HEK293 (cell line): Measurements from ENCODE around the gene SH3TC1.

Experiments used
- CTCF ChIP-seq: fragments of 450-650 bp; formaldehyde crosslinking; IDR thresholded peaks from 2 replicates; pipeline ENCODE4 v1.5.1; 2016; ENCODE audit warnings: missing biosample characterization, missing genetic modification characterization
- KLF16 ChIP-seq: fragments of 450-650 bp; formaldehyde crosslinking; IDR thresholded peaks from 2 replicates; pipeline ENCODE4 v1.5.1; 2017; ENCODE audit warnings: missing biosample characterization, missing genetic modification characterization
- YY1 ChIP-seq: fragments of 450-650 bp; formaldehyde crosslinking; IDR thresholded peaks from 2 replicates; pipeline ENCODE4 v1.5.1; 2018; ENCODE audit warnings: missing biosample characterization, missing genetic modification characterization
- ZBTB17 ChIP-seq: fragments of 450-650 bp; formaldehyde crosslinking; IDR thresholded peaks from 2 replicates; pipeline ENCODE4 v1.5.1; 2016; ENCODE audit warnings: missing biosample characterization, missing genetic modification characterization
- ZBTB7A ChIP-seq: fragments of 450-650 bp; formaldehyde crosslinking; IDR thresholded peaks from 2 replicates; pipeline ENCODE4 v1.5.1; 2016; ENCODE audit warnings: low read depth, missing biosample characterization, missing genetic modification characterization
- ZNF133 ChIP-seq: fragments of 450-650 bp; formaldehyde crosslinking; IDR thresholded peaks from 2 replicates; pipeline ENCODE4 v1.5.1; 2016; ENCODE audit warnings: missing biosample characterization, missing genetic modification characterization
- ZNF354C ChIP-seq: fragments of 450-650 bp; formaldehyde crosslinking; IDR thresholded peaks from 2 replicates; pipeline ENCODE4 v1.5.1; 2016; ENCODE audit warnings: missing biosample characterization, missing genetic modification characterization, low read depth, borderline replicate concordance
- ZNF416 ChIP-seq: fragments of 450-650 bp; formaldehyde crosslinking; IDR thresholded peaks from 2 replicates; pipeline ENCODE4 v1.5.1; 2016; ENCODE audit warnings: missing biosample characterization, missing genetic modification characterization
- ZNF501 ChIP-seq: fragments of 450-650 bp; formaldehyde crosslinking; IDR thresholded peaks from 2 replicates; pipeline ENCODE4 v1.5.1; 2016; ENCODE audit warnings: missing biosample characterization, missing genetic modification characterization
- ZNF785 ChIP-seq: fragments of 450-650 bp; formaldehyde crosslinking; IDR thresholded peaks from 2 replicates; pipeline ENCODE4 v1.5.1; 2016; ENCODE audit warnings: missing biosample characterization, missing genetic modification characterization
- TF ChIP-seq, protein P1 (sequence below): fragments of 450-650 bp; formaldehyde crosslinking; IDR thresholded peaks from 2 replicates; pipeline ENCODE4 v1.5.1; 2016; ENCODE audit warnings: missing biosample characterization, missing genetic modification characterization

GRCh38 chr4:8184061-8184460 lies 15.0 kb upstream of the SH3TC1 start:
- no peak for TF ChIP-seq CTCF
- no peak for TF ChIP-seq ZBTB7A
- no peak for TF ChIP-seq ZBTB17
- TF ChIP-seq ZNF416 = no peak
- TF ChIP-seq, protein P1, sequence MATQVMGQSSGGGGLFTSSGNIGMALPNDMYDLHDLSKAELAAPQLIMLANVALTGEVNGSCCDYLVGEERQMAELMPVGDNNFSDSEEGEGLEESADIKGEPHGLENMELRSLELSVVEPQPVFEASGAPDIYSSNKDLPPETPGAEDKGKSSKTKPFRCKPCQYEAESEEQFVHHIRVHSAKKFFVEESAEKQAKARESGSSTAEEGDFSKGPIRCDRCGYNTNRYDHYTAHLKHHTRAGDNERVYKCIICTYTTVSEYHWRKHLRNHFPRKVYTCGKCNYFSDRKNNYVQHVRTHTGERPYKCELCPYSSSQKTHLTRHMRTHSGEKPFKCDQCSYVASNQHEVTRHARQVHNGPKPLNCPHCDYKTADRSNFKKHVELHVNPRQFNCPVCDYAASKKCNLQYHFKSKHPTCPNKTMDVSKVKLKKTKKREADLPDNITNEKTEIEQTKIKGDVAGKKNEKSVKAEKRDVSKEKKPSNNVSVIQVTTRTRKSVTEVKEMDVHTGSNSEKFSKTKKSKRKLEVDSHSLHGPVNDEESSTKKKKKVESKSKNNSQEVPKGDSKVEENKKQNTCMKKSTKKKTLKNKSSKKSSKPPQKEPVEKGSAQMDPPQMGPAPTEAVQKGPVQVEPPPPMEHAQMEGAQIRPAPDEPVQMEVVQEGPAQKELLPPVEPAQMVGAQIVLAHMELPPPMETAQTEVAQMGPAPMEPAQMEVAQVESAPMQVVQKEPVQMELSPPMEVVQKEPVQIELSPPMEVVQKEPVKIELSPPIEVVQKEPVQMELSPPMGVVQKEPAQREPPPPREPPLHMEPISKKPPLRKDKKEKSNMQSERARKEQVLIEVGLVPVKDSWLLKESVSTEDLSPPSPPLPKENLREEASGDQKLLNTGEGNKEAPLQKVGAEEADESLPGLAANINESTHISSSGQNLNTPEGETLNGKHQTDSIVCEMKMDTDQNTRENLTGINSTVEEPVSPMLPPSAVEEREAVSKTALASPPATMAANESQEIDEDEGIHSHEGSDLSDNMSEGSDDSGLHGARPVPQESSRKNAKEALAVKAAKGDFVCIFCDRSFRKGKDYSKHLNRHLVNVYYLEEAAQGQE (tag by site-specific recombination) = no peak
- no peak for TF ChIP-seq YY1 (tag by site-specific recombination)
- TF ChIP-seq ZNF785 (tag by site-specific recombination) = no peak
- TF ChIP-seq ZNF354C (tag by site-specific recombination) = no peak
- no peak for TF ChIP-seq ZNF501
- no peak for TF ChIP-seq KLF16 (tag by site-specific recombination)
- no peak for TF ChIP-seq ZNF133 (tag by site-specific recombination)
